ENCODE measurements around the gene NRARP. TPM values are rescaled to one million over a fixed set of nuclear protein-coding genes. Genes with fewer than 3 reads are reported as not detected.

NRARP gene
- total and polyA plus RNA-seq, 2 of the 13 experiments (the other 11 are each of a cell fraction or from before 2014, with no cell fraction given): 0.22 to 0.46 TPM

DNA sequence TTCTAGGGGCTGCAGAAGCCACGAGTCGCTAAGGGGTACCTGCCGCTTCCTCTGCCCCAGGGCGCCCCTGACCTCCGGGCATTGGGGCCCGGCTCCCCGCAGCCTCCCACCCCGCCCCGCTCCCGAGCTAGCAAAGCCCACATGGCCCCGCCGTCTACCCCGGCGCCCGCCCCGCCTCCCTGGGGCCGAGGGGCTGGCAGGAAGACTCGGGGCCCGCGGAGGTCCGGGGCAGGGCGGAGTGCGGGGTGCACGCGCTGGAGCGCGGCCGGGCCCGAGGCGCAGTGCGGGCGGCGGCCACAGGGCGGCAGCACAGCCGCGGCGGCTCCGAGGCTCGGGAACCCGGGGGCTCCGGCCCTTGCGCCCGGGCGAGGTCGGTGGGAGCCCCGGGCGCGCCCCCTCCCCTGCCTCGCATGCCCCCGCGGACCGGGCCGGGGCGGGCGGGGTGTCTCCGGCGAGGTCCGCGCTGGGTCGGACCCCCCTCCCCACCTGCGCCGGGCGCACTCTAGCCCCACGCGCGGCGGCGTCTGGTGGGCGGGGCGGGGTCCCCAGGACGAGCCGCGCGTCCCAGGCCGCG is 6.7 kb downstream of the NRARP start (continued):
- TF ChIP-seq, protein P1, sequence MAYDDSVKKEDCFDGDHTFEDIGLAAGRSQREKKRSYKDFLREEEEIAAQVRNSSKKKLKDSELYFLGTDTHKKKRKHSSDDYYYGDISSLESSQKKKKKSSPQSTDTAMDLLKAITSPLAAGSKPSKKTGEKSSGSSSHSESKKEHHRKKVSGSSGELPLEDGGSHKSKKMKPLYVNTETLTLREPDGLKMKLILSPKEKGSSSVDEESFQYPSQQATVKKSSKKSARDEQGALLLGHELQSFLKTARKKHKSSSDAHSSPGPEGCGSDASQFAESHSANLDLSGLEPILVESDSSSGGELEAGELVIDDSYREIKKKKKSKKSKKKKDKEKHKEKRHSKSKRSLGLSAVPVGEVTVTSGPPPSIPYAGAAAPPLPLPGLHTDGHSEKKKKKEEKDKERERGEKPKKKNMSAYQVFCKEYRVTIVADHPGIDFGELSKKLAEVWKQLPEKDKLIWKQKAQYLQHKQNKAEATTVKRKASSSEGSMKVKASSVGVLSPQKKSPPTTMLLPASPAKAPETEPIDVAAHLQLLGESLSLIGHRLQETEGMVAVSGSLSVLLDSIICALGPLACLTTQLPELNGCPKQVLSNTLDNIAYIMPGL (CRISPR knock-in tag; IDR thresholded peaks at IDR 0.05; ENCODE audit: borderline replicate concordance in 1 of 2, low read depth in 1 of 2): 0 out of 4 replicates have a peak, but pooled peaks of 1 of the 2 experiments have one; percentile 4
- TF ChIP-seq DMAP1 (CRISPR knock-in tag; IDR thresholded peaks at IDR 0.05) (0 out of 2 replicates have a peak, but pooled peaks have one; percentile 3), RAD21 (CRISPR knock-in tag; IDR thresholded peaks at IDR 0.05) (peak; percentile 81), ZNF816 (CRISPR knock-in tag; IDR thresholded peaks at IDR 0.05; ENCODE audit: borderline replicate concordance) (no peak), JDP2 (CRISPR knock-in tag; IDR thresholded peaks at IDR 0.05; ENCODE audit: borderline replicate concordance) (no peak), SAP130 (CRISPR knock-in tag; IDR thresholded peaks at IDR 0.05; ENCODE audit: low read depth) (0 out of 2 replicates have a peak, but pooled peaks have one; percentile 6), ZFY (CRISPR knock-in tag; IDR thresholded peaks at IDR 0.05) (peak; percentile 30), STAG1 (CRISPR knock-in tag; IDR thresholded peaks at IDR 0.05) (peak; percentile 48; the same call in 1 of the 2 replicates), ZBTB2 (CRISPR knock-in tag; IDR thresholded peaks at IDR 0.05; ENCODE audit: low read depth) (0 out of 2 replicates have a peak, but pooled peaks have one; percentile 26), HOXA3 (CRISPR knock-in tag; IDR thresholded peaks at IDR 0.05) (peak; percentile 52; the same call in 1 of the 2 replicates), ZNF574 (CRISPR knock-in tag; IDR thresholded peaks at IDR 0.05) (peak; percentile 30; the same call in 1 of the 2 replicates)
- TF ChIP-seq, protein P2, sequence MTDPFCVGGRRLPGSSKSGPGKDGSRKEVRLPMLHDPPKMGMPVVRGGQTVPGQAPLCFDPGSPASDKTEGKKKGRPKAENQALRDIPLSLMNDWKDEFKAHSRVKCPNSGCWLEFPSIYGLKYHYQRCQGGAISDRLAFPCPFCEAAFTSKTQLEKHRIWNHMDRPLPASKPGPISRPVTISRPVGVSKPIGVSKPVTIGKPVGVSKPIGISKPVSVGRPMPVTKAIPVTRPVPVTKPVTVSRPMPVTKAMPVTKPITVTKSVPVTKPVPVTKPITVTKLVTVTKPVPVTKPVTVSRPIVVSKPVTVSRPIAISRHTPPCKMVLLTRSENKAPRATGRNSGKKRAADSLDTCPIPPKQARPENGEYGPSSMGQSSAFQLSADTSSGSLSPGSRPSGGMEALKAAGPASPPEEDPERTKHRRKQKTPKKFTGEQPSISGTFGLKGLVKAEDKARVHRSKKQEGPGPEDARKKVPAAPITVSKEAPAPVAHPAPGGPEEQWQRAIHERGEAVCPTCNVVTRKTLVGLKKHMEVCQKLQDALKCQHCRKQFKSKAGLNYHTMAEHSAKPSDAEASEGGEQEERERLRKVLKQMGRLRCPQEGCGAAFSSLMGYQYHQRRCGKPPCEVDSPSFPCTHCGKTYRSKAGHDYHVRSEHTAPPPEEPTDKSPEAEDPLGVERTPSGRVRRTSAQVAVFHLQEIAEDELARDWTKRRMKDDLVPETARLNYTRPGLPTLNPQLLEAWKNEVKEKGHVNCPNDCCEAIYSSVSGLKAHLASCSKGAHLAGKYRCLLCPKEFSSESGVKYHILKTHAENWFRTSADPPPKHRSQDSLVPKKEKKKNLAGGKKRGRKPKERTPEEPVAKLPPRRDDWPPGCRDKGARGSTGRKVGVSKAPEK (CRISPR knock-in tag; IDR thresholded peaks at IDR 0.05; ENCODE audit: borderline replicate concordance): no peak
- TF ChIP-seq, protein P3, sequence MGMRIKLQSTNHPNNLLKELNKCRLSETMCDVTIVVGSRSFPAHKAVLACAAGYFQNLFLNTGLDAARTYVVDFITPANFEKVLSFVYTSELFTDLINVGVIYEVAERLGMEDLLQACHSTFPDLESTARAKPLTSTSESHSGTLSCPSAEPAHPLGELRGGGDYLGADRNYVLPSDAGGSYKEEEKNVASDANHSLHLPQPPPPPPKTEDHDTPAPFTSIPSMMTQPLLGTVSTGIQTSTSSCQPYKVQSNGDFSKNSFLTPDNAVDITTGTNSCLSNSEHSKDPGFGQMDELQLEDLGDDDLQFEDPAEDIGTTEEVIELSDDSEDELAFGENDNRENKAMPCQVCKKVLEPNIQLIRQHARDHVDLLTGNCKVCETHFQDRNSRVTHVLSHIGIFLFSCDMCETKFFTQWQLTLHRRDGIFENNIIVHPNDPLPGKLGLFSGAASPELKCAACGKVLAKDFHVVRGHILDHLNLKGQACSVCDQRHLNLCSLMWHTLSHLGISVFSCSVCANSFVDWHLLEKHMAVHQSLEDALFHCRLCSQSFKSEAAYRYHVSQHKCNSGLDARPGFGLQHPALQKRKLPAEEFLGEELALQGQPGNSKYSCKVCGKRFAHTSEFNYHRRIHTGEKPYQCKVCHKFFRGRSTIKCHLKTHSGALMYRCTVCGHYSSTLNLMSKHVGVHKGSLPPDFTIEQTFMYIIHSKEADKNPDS (CRISPR knock-in tag; IDR thresholded peaks at IDR 0.05): no peak
- TF ChIP-seq, protein P4, sequence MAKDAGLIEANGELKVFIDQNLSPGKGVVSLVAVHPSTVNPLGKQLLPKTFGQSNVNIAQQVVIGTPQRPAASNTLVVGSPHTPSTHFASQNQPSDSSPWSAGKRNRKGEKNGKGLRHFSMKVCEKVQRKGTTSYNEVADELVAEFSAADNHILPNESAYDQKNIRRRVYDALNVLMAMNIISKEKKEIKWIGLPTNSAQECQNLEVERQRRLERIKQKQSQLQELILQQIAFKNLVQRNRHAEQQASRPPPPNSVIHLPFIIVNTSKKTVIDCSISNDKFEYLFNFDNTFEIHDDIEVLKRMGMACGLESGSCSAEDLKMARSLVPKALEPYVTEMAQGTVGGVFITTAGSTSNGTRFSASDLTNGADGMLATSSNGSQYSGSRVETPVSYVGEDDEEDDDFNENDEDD (CRISPR knock-in tag; IDR thresholded peaks at IDR 0.05; ENCODE audit: borderline replicate concordance): peak; percentile 1; the same call in 1 of the 2 replicates
